Activated CD8-positive, alpha-beta T cell treated with anti-CD3 and anti-CD28 coated beads for 36 hours (primary cell): Measurements from ENCODE around the gene INTS15. TPM values are rescaled to one million over a fixed set of nuclear protein-coding genes. Genes with fewer than 3 reads are reported as not detected.

Source experiments
- ATAC-seq: fragments of 200-7000 bp; cut with Tn5 transposase; one replicate; pipeline ENCODE4 v1.10.0; 2021; ENCODE audit warnings: mild to moderate bottlenecking, moderate library complexity
- CTCF ChIA-PET: fragments of 350-600 bp; sonication (Branson Sonifier 250); formaldehyde crosslinking; loops from one replicate; lab custom pipeline; 2021; ENCODE audit warnings: antibody characterized with exemption; lab: Charles Lee
- POLR2A ChIA-PET: fragments of 350-600 bp; sonication (Branson Sonifier 250); formaldehyde crosslinking; loops from one replicate; lab custom pipeline; 2021; ENCODE audit warnings: antibody characterized with exemption; lab: Charles Lee
- DNase-seq: peaks from one replicate; pipeline ENCODE4 v3.0.0-alpha.2; 2020
- H3K27ac Mint-ChIP-seq: one replicate; pipeline ENCODE4 v1.8.0; 2021; ENCODE audit warnings: mild to moderate bottlenecking, mixed read lengths
- H3K27me3 Mint-ChIP-seq: one replicate; pipeline ENCODE4 v1.8.0; 2021; ENCODE audit warnings: mixed read lengths
- H3K36me3 Mint-ChIP-seq: one replicate; pipeline ENCODE4 v1.8.0; 2021; ENCODE audit warnings: low read depth, mixed read lengths
- H3K4me1 Mint-ChIP-seq: one replicate; pipeline ENCODE4 v1.8.0; 2021; ENCODE audit warnings: low read depth, mixed read lengths
- H3K4me3 Mint-ChIP-seq: one replicate; pipeline ENCODE4 v1.8.0; 2021; ENCODE audit warnings: mild to moderate bottlenecking, moderate library complexity, mixed read lengths
- H3K9me3 Mint-ChIP-seq: one replicate; pipeline ENCODE4 v1.8.0; 2021; ENCODE audit warnings: mixed read lengths
- intact Hi-C: fragments of 100-400 bp; cut with micrococcal nuclease; formaldehyde crosslinking; loops from one replicate; pipeline ENCODE4 v1.10.0; 2022
- total RNA-seq, 2 experiments: library from RNA; stranded (reverse); gene quantifications; one replicate each; pipeline ENCODE4 v1.2.3, GENCODE V29; 2021
- TF ChIP-seq, protein P1 (sequence below): fragments of 200-600 bp; IDR thresholded peaks from one replicate; pipeline ENCODE4 v1.8.0; 2022; ENCODE audit warnings: antibody characterized with exemption, mild to moderate bottlenecking

INTS15 gene
- total RNA-seq, 2 experiments from 2014 or later: 26.8 to 29.8 TPM

DNA sequence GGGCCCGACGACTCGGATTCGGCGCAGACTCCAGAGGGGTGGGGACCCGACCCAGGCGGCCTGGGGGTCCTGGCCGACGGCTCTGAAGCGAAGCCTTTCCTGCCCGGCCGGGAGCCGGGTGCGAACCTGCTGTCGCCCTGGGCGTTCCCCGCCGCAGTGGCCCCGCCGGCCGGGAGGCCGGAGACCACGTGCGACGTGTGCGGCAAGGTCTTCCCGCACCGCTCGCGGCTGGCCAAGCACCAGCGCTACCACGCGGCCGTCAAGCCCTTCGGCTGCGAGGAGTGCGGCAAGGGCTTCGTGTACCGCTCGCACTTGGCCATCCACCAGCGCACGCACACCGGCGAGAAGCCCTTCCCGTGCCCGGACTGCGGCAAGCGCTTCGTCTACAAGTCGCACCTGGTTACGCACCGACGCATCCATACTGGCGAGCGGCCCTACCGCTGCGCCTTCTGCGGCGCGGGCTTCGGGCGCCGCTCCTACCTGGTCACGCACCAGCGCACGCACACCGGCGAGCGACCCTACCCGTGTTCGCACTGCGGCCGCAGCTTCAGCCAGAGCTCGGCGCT lies 62.7 kb downstream of the INTS15 start:
- CTCF ChIA-PET: no interaction called here

DNA sequence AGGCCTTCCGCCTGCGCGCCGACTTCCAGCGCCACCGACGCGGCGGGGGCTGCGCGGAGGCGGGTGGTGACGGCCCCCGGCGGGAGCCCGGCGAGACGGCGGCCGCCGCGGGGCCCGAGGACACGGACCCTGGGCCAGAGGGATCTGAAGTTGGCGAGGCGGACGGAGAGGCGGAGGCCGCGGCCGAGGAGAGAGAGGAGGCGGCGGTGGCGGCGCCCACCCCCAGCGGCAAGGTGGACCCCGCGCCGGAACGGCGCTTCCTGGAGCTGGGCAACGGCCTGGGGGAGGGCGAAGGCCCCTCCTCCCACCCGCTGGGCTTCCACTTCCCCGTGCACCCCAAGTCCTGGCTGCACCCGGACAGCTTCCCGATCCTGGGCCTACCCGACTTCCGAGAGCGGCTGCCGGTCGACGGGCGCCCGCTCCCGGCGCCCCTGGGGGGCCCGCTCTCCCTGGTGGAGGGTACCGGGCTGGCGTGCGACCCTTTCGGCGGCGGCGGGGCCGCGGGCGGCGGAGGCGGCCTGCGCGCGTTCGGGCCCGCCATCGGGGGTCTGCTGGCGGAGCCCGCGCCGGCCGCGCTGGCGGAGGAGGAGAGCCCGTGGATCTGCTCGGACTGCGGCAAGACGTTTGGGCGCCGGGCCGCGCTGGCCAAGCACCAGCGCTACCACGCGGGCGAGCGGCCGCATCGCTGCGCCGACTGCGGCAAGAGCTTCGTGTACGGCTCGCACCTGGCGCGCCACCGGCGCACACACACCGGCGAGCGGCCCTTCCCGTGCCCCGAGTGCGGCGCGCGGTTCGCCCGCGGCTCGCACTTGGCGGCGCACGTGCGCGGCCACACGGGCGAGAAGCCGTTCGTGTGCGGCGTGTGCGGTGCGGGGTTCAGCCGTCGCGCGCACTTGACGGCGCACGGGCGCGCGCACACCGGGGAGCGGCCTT lies 63.5 kb downstream of the INTS15 start:
- intact Hi-C loops: no loop called here
- Mint-ChIP-seq H3K27me3 (no peaks in the 10 kb centered on the region), H3K27ac (no peak overlapping the region), H3K4me1 (no peaks in the 10 kb centered on the region), H3K36me3 (peaks cover 42% of the 10 kb centered on the region), H3K9me3 (peaks cover 9% of the 10 kb centered on the region), H3K4me3 (no peak overlapping the region)
- TF ChIP-seq, protein P1, sequence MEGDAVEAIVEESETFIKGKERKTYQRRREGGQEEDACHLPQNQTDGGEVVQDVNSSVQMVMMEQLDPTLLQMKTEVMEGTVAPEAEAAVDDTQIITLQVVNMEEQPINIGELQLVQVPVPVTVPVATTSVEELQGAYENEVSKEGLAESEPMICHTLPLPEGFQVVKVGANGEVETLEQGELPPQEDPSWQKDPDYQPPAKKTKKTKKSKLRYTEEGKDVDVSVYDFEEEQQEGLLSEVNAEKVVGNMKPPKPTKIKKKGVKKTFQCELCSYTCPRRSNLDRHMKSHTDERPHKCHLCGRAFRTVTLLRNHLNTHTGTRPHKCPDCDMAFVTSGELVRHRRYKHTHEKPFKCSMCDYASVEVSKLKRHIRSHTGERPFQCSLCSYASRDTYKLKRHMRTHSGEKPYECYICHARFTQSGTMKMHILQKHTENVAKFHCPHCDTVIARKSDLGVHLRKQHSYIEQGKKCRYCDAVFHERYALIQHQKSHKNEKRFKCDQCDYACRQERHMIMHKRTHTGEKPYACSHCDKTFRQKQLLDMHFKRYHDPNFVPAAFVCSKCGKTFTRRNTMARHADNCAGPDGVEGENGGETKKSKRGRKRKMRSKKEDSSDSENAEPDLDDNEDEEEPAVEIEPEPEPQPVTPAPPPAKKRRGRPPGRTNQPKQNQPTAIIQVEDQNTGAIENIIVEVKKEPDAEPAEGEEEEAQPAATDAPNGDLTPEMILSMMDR: no peak
- ATAC-seq (no peak), DNase-seq (no peak)
- ChIA-PET POLR2A (interaction anchor here (0.5 kb wide), 1 partner anchor 39 kb away, joined by 3 read pairs; no protein-coding TSS in a partner anchor), CTCF (no interaction called here)

More for the DNA sequence above, 62.7 kb downstream of the INTS15 start:
- H3K36me3 Mint-ChIP-seq: peaks cover 44% of the 10 kb centered on the region
- ATAC-seq (no peak), DNase-seq (no peak)
- H3K9me3 Mint-ChIP-seq: peaks cover 9% of the 10 kb centered on the region
- POLR2A ChIA-PET: no interaction called here
- H3K27ac Mint-ChIP-seq: no peak overlapping the region
- H3K27me3 Mint-ChIP-seq: no peaks in the 10 kb centered on the region
- TF ChIP-seq, protein P1: no peak
- no peaks in the 10 kb centered on the region for H3K4me1 Mint-ChIP-seq
- no peak overlapping the region for H3K4me3 Mint-ChIP-seq
- intact Hi-C loops: no loop called here

- H3K27me3 Mint-ChIP-seq: no peaks in the 10 kb centered on the region
- peaks cover 38% of the 10 kb centered on the region for H3K36me3 Mint-ChIP-seq
- TF ChIP-seq, protein P1: no peak
- peaks cover 9% of the 10 kb centered on the region for H3K9me3 Mint-ChIP-seq
- no peak for ATAC-seq
- POLR2A ChIA-PET: interaction anchor here (0.5 to 1.2 kb wide), 3 partner anchors 9 to 64 kb away, joined by 3 read pairs; partner anchors contain the start of gene INTS15
- no peak overlapping the region for H3K27ac Mint-ChIP-seq
- intact Hi-C loops: no loop called here
- peaks cover 8% of the 10 kb centered on the region for H3K4me1 Mint-ChIP-seq
- no peak for DNase-seq
- CTCF ChIA-PET: no interaction called here
- no peak overlapping the region for H3K4me3 Mint-ChIP-seq
Observed at GRCh38 chr7:6654113-6654841, 64.5 kb downstream of the INTS15 start.

DNA sequence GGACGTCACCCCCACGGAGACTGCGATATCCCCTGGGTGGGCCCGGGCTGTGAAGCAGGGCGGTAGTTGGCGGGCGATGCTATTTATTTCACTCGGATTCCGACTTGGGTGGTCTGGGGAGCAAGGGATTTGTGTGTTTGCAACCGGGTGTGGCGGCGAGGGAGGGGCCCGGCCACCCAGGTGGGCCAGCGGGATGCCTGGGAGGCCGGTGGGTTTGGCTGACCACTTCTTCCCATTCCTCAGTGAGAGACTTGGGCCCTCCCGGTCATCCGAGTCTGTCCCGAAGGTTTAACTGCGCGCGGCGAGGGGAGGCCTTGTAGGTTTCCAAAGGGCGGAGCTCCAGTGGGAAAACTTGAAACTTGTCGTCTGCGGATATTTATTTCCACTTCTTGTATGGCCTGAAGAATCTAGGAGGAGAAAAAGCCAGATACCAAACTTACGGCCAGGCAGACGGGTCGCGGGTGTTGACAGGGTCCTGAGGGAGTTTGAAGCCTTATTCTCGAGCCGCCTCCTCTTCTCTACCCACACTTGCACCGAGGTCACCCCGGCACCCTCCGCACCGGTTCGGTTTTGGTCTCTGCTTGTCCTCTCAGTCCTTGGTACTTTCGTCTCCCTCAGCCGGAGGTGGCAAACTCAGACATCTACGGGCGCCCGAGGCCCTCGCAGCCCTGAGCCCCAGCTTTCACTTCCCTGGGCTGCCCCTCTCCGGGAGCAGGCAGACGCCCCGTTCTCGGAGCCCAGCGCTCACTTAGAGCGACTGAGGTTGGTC lies 65.2 kb downstream of the INTS15 start:
- ChIA-PET POLR2A (interaction anchor here (0.7 to 1.2 kb wide), 3 partner anchors 10 to 175 kb away, joined by 3 read pairs; partner anchors contain the start of gene INTS15), CTCF (no interaction called here)
- ATAC-seq (no peak), DNase-seq (no peak)
- peaks cover 12% of the 10 kb centered on the region for H3K4me1 Mint-ChIP-seq
- H3K27me3 Mint-ChIP-seq: no peaks in the 10 kb centered on the region
- no peak overlapping the region for H3K27ac Mint-ChIP-seq
- peaks cover 9% of the 10 kb centered on the region for H3K9me3 Mint-ChIP-seq
- TF ChIP-seq, protein P1: no peak
- no peak overlapping the region for H3K4me3 Mint-ChIP-seq
- H3K36me3 Mint-ChIP-seq: peaks cover 30% of the 10 kb centered on the region
- intact Hi-C loops: no loop called here
